Measurements from ENCODE around the gene FOXO3B.
"Not testable (repeated sequence)": the region's sequence is repeated elsewhere in the genome, so short reads cannot be mapped to it uniquely, and the experiment has no call there.

FOXO3B gene

DNA sequence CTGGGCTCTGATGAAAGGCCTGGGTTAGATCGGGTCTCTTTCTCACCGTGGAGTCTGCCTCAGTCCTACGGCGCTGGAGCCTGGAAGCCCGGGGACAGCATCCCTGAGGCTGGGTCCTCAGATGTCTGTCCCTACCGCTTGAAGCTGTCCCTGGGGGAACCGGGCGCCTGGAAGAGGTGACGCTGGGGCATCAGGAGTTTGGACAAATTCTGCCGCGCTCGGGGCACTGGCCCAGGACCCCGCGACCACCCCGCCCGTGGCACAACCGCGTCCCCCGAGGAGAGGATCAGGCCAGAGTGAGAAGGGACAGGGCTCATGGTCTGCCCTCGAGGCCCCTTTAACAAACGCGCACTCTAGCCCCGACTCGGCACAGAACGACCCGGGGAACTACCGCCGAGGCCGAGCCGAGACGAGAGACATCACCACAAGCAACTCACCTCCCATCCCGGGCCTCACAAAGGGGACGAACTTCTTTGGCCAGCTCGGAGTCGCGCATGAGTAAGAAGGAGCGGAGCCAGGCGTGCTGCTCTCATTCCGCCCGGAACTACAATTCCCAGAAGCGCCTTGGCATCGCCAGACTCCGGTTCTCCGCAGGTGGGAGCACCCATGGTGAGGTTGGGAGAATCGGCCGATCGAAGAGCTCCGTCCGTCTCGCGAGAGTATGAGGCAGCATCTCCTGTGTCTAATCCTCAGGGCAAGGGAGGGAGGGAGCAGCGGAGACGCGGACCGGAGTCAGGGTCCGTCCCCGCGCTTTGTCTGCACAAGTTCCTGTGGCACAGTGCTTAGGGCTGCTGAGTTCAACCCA is at the start of gene FOXO3B:
Gene FOXO3B, minus strand, starts transcription at position 548 of the 805 bp plus-strand sequence. CDS start 663 bp downstream, outside the sequence.
- peak; percentile 17 to 53 for DNase-seq (ENCODE audit: low read depth in 2 of 2)

DNA sequence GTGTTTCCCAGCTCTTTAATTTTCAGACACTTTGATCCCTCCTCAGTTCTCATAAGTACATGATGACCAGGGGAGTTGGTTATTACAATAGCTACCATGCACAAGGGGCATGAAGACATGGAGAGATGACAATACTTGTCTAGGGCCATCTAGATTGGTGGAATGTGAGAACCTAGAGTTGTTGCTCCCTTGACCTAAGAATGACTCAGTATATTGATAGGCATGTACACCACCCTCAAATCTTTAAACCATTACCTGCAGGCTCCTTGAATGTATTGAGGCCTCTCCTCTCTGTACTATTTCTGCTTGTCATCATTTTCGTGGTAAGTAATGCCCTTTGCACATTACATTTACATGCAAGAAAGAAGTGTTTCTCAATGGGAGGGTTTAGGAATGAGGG is 41.4 kb upstream of the FOXO3B start:
- not testable (repeated sequence) for DNase-seq (ENCODE audit: low read depth in 2 of 2)

DNA sequence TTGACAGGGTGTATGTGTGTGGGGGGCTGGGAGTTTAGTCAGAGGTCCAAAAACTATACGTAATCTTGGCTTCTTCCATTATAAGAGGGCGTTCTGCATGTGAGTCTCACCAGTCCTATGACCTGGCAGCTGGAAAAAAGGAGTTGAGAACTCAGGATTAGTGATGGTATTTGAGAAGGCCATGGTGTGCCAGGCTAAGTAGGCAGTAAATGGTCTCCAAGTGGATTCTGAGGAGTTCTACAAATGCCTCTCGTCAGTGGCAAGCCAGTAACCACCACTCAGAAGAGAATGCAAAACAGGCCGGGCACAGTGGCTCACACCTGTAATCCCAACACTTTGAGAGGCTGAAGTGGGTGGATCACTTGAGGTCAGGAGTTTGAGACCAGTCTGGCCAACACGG is 40.5 kb upstream of the FOXO3B start:
- not testable (repeated sequence) for DNase-seq (ENCODE audit: low read depth in 2 of 2)

DNA sequence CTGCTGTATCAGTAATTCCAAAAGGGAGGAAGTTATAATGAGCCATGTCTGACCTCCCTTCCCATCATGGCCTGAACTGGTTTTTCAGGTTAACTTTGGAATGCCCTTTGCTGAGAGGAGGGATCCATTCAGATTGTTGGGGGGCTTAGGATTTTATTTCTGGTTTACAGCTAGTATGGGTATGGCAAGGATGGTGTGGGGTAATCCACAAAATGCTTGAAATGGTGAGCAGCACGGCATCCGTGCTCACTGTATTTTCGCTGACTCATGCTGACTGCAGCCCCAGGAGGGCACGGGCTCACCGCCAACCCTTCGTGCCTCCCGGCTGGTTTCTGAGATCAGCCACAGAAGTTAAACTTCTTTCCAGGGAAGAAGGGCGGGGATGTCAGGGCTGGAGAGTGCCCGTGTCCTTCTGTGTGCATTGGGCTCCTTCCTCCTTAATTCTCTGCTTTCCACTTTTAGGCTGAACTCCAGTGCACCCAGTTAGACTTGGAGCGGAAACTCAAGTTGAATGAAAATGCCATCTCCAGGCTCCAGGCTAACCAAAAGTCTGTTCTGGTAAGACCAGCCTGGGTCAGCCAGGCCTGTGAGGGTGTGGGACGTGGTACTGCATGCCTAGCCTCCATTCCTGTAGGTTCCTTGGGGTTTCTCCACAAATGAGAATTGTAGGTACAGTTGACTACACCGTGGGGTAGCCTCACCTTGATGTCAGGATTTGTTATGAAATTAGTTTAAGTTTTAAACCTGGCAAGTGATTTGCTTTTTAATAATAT is 39.8 kb upstream of the FOXO3B start:
- not testable (repeated sequence) for DNase-seq (ENCODE audit: low read depth in 2 of 2)

DNA sequence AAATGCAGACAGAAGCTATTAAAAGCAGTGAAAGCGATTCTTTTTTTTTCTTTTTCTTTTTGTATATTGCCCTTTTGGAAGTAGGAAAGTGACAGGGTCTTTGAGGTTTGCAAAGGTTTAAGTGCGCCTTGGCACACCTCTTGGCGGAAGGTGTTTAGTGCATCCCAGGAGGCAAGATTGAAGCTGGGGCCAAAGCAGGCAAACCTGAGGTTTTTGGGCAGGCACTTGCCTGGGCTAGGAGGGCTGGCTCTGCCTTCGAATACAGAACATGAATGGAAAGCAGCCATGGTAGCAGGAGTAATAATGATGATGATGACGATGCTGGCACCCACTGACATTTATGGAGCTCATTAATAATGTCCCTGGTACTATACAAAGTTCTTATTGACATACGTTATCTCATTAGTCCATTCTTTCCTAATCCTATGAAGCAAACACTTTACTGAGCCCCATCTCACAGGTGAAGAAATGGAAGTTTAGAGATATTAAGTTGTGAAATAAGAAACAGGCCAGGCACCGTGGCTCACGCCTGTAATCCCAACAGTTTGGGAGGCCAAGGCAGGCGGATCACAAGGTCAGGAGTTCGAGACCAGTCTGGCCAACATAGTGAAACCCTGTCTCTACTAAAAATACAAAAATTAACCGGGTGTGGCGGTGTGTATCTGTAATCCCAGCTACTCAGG is 37.5 kb upstream of the FOXO3B start:
- not testable (repeated sequence) for DNase-seq (ENCODE audit: low read depth in 2 of 2)

DNA sequence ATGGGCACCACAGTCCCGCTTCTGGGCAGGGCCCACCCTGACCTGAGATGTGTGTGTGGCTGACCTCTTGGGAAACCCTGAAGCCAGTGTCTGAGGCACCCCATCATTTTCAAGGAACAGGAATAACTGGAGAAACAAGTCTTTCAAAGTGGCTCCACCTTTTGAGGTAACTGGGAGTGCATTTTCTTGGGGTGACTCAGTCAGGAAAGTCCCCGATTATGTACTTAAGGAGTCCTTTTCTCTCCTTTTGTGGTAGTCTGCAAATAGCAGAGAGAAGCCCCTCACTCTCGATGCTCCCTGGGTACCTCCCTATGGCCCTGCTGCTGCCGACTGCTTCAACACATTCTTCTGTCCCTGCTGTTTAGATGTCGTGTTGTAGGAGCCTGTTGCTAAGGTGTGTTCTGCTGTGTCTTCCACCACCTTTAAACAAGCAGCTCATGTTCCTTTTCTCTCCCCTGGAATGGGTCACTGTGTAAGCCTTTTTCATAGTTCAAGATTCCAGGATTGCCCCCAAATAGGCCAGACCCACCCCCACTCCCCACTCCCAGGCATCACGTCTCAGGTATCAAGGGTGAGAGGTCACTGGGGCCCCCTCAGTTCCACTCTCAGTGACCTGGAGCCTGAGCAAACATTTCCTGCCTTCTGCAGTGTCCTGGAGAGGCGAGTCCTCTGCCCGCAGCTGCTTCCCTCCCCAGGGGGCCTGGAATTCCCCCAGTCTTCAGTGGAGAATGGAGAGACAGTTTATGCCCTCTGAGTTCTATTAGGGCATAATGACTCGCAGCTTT is 36.7 kb upstream of the FOXO3B start:
- not testable (repeated sequence) for DNase-seq (ENCODE audit: low read depth in 2 of 2)

DNA sequence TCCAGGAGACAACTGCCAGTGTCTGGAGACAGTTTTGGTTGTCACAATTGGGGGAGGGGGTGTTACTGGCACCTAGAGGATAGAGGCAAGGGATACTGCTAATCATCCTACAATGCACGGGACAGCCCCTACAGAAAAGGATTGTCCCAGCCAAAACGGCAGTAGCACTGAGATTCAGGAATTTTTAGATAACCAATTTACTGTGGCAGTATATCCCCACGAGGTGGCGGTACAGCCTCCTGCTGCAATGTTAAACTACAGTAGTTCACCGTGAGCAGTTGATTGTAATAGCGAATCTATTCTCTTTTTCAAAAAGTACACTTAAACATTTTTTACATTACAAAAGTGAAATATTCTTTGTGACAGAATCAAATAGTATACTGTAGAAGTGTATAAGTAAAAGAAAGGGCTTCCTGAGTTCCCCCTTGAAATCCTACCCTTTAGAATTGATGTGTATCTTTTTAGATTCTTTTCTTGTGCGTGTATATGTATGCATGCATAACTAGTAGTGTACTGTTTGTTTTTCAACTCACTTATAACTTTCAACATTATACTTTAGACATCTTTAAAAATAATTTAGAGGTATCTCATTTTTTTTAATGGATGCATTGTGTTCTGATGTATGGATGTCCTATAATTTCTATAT is 30.4 kb upstream of the FOXO3B start:
- peak; percentile 6 to 39 for DNase-seq (ENCODE audit: low read depth in 2 of 2)

DNA sequence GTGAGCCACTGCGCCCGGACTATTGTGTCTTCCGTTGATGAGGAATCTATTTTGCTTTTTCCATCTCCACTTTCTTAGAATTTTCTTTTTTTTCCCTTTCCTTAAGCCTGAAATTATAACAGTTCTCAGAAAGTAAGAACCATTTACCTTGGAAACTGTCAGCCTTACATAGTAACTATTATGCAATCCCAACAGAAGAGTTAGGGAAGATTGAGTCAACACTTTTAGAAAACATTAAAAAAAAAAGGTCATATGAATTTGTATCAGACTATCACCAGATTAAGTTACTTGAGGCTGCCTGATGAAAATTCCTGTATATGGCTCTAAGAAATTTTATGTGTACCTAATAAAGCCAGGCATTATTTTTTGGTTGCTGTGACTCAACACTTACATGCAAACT is 26.1 kb upstream of the FOXO3B start:
- not testable (repeated sequence) for DNase-seq (ENCODE audit: low read depth in 2 of 2)

DNA sequence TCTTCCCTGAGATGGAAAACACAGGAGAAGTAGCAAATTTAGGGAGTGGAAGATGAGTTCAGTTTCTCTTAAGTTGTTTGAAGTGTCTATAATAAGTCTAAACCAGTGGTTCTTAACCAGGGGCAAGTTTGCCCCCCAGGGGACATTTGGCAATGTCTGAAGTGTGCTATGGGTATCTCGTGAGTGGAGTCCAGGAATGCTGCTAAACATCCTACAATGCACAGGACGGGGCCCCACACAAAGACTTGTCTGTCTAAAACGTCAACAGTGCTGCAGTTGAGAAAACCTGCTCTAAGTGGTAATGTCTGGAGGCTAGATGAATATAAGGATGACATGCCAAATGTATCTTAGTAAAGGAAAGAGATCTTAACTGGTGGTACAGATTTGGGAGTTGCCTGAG is 23.8 kb upstream of the FOXO3B start:
- DNase-seq (ENCODE audit: low read depth in 2 of 2) = not testable (repeated sequence)

DNA sequence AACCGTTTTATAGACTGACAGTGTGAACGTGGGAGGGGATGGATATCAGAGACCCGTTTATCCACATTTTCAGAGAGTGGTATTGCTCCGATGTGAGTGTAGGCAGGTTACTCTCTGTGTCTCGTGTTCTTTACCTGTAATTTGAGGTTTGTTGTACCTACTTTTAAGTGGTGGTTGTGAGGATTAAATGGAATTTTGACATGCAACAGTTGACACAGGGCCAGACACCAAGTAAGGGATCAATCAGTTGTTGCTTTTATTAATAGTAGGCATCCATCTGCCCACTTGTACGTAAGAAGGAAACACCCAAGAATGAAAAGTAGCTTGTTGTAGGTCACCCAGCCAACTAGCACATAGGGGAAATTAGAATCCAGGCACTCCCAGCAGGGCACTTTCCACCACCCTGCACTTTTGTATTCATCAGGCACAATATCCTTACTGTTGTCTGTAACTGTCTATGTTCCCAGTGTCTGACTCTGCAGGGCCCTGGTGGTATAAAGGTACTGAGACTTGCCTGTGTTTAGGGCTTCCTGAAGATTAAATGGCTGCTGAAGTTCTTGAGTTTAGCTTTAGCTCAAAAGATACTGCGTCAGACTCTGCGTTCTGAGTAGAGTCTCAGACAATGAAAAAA is 16.5 kb upstream of the FOXO3B start:
- not testable (repeated sequence) for DNase-seq (ENCODE audit: low read depth in 2 of 2)

DNA sequence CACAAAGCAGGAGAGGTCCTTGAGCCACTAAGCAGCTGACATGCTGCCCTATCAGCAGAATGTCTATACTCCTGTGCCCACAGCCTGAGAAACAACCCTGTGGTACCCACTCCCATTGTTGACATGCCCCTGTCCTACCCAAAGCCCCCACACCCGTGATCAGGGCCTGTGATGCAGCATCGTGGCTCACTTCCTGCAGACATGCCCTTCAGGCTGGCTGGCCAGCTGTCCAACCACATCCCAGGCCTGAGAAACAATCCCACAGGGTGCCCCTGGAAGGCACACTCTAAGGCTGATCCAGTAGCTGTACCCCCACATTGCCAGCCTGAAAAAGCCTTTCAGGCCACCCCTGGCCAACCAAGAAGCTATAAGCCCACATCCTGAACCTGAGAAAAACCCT is 13.0 kb upstream of the FOXO3B start:
- DNase-seq (ENCODE audit: low read depth in 2 of 2) = not testable (repeated sequence)

DNA sequence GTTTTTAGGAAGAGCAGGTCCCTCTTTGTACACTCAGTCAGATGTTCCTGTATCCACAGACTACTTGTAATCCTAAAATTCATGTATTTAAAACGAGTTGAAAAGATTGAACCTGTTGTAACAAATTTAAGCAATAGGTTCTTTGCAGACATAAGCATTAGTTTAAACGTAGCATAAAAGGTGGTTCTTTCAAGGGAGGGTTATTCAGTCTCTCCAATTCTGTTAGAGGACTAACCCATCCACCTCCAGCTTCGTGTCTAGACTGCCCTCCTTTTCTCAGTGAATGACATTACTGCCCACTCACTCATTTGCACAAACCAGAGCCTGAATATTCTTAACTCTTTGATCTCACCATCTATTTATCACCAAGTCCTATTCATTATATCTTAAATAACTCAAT is 554 bp upstream of the FOXO3B start:
- not testable (repeated sequence) for DNase-seq (ENCODE audit: low read depth in 2 of 2)

DNA sequence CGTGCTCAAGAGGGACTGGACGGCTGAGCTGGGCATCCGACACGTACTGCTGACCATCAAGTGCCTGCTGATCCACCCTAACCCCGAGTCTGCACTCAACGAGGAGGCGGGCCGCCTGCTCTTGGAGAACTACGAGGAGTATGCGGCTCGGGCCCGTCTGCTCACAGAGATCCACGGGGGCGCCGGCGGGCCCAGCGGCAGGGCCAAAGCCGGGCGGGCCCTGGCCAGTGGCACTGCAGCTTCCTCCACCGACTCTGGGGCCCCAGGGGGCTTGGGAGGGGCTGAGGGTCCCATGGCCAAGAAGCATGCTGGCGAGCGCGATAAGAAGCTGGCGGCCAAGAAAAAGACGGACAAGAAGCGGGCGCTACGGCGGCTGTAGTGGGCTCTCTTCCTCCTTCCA is 4.7 kb downstream of the FOXO3B start:
- not testable (repeated sequence) for DNase-seq (ENCODE audit: low read depth in 2 of 2)

DNA sequence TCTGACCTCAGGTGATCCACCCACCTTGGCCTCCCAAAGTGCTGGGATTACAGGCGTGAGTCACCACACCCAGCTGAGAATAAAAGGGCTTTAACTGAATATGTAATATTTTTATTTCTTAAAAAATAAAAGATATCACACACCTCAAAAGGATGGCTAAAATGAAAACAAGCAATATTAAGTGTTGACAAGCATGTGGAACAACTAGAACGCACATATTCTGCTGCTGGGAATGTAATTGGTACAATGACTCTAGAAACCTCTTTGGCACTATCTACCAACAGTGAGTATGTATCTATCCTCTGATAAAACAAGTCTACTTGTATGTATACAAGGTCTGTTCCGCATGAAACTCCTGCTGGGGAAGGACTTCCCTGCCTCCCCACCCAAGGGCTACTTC is 5.2 kb downstream of the FOXO3B start:
- not testable (repeated sequence) for DNase-seq (ENCODE audit: low read depth in 2 of 2)

DNA sequence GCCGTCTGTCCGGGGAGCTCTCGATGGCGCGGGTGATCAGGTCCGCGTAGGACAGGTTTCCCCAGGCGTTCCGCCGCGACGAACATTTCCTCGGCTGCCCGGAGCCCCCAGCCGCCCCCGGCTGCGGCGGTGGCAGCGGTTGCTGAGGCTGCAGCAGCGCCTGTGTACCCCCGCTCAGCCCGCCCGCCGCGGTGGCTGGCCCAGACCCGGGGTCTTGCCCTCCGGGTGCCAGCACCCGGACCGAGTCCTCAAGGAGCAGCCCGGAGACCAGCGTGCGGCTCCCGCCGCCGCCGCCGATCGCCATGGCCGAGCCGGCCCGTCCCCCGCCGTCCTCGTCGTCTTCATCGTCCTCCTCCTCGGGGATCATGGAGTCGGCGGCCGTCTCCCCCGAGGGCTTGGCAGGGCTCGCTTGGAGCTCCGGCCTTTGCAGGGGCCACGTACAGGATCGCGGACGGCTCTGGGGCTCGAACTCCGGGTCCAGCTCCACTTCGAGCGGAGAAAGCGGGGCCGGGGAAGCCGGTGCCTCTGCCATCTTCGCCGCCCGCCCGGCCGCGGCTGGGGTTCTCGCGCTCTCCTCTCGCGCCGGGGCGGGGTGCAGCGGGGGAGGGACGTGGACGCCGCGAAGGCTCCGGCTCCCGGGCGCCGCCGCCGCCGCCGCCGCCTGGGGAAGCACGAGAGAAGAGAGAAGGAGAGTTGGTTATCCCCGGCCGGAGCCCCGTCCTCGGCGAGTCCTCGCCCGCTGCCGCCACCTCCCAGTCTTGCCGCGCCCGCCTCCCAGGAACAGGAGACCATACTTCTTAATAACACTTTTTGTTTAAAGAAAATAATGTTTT is 9.5 kb downstream of the FOXO3B start:
- not testable (repeated sequence) for DNase-seq (ENCODE audit: low read depth in 2 of 2)

DNA sequence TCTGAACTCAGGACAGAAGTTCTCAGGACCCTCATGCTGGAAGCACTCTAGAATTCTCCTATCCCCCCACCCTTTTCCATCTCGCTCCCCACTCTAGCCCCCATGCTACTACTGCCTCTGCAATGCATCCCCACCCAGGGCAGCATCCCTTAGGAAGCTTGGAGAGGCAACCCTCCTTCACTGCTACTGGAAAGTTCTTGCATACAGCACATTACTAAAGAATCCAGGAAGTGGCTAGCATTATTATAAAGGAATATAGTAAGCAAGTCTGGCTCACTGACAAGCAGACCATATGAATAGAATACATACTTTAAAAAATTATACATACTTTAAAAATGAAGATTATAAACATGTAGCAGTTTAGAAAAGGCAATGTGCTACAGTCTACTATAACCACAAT is 13.5 kb downstream of the FOXO3B start:
- DNase-seq (ENCODE audit: low read depth in 2 of 2) = not testable (repeated sequence)

DNA sequence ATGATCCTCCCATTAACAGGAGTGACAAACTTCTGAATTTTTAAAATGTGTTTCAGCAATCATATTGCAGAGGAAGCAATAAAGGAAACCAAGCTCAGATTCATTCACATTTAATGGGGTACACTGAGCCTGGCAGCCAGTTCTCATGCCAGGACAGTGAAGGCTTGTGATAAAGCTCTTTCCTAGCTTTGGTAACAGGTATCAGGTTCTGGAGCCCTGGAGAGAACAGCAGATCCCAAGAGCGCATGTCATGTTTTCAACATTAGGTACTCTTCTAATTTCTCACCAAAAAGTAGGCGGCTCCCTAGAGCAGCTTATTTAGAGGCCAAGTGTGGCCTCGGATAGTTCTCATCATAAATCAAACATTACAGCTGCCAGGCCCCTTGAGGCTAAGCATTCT is 14.6 kb downstream of the FOXO3B start:
- not testable (repeated sequence) for DNase-seq (ENCODE audit: low read depth in 2 of 2)

DNA sequence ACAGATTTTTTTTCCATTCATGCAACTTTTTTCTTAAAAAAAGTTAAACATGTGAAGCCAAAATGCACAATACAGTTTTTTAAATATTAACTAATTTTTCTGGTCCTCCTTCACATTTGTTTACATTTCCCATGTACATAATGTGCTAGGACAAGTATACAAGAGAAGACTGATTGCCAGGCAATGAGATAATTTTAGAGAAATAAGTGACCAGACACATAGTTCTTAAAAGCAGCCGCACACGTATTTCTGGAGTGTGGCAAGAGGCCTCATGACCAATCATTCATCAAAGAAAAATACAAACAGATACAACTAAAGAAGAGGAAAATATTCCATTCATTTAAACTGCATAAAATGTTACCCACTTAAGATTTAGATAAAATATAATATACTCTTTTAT is 15.8 kb downstream of the FOXO3B start:
- DNase-seq (ENCODE audit: low read depth in 2 of 2) = not testable (repeated sequence)

DNA sequence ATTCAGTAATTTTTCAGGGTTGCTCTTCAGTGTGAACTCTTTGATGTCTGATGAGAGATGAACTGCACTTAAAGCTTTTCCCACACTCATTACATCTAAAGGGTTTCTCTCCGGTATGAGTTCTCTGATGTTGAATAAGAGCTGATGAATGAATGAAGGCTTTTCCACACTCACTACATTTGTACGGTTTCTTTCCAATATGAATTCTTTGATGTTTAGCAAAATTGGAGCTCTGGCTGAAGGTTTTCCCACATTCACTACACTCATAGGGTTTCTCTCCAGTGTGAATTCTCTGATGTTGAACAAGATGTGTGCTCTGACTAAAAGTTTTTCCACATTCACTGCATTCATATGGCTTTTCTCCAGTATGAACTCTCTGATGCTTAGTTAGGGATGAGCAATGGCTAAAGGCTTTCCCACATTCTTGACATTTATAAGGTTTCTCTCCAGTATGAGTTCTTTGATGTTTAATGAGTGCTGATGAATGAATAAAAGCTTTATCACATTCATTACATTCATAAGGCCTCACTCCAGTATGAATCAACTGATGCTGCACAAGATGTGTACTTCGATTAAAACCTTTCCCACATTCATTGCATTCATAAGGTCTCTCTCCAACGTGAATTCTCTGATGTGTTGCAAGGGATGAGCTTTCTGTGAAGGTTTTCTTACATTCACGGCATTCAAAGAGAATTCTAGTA is 20.0 kb downstream of the FOXO3B start:
- not testable (repeated sequence) for DNase-seq (ENCODE audit: low read depth in 2 of 2)

Data from stimulated activated CD8-positive, alpha-beta memory T cell treated with anti-CD3 and anti-CD28 coated beads, Interleukin-7, amount 100 ng/mL, for 1 hour (primary cell).